ENCODE data around the gene PHLDB1.
"Not testable (repeated sequence)": the region's sequence is repeated elsewhere in the genome, so short reads cannot be mapped to it uniquely, and the experiment has no call there.

- TF ChIP-seq, protein P1, sequence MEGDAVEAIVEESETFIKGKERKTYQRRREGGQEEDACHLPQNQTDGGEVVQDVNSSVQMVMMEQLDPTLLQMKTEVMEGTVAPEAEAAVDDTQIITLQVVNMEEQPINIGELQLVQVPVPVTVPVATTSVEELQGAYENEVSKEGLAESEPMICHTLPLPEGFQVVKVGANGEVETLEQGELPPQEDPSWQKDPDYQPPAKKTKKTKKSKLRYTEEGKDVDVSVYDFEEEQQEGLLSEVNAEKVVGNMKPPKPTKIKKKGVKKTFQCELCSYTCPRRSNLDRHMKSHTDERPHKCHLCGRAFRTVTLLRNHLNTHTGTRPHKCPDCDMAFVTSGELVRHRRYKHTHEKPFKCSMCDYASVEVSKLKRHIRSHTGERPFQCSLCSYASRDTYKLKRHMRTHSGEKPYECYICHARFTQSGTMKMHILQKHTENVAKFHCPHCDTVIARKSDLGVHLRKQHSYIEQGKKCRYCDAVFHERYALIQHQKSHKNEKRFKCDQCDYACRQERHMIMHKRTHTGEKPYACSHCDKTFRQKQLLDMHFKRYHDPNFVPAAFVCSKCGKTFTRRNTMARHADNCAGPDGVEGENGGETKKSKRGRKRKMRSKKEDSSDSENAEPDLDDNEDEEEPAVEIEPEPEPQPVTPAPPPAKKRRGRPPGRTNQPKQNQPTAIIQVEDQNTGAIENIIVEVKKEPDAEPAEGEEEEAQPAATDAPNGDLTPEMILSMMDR (IDR thresholded peaks at IDR 0.05), result not testable (repeated sequence)
- not testable (repeated sequence) for TF ChIP-seq POLR2A (IDR thresholded peaks at IDR 0.05)
Measured at GRCh38 chr11:118611433-118611795, 4.0 kb downstream of the PHLDB1 start.
